Natural killer cell (primary cell): Measurements from ENCODE around the gene PLEKHA7. TPM values are rescaled to one million over a fixed set of nuclear protein-coding genes. Genes with fewer than 3 reads are reported as not detected.
A peak's percentile ranks its signal among the peaks of the same experiment; 100 is the strongest.

Experiments used
- ATAC-seq, 3 donors: fragments of 150-1000 bp in 2 of 3; fragments of 200-7000 bp in 1 of 3; cut with Tn5 transposase; 1 replicate in 1 of 3; 2 replicates in 2 of 3; pipeline ENCODE4 v1.10.0; 2021; ENCODE audit warnings: mild to moderate bottlenecking in 2 of 3, moderate library complexity in 2 of 3
- DNase-seq, 2 donors: peaks; one replicate each; pipeline versions ENCODE4 v3.0.0 to v3.0.0-alpha.2; 2013 to 2021; ENCODE audit warnings: mixed read lengths in 1 of 2
- H3K27ac ChIP-seq: one replicate; pipeline ENCODE4 v1.5.1; 2013; ENCODE audit warnings: mild to moderate bottlenecking, low read length
- H3K27me3 ChIP-seq: one replicate; pipeline ENCODE4 v1.6.1; 2013; ENCODE audit warnings: low read length; ENCODE audit not compliant: control insufficient read depth, insufficient read depth
- H3K36me3 ChIP-seq: one replicate; pipeline ENCODE4 v1.6.1; 2013; ENCODE audit warnings: low read length; ENCODE audit not compliant: control insufficient read depth, insufficient read depth
- H3K4me1 ChIP-seq: one replicate; pipeline ENCODE4 v1.6.1; 2013; ENCODE audit warnings: low read length; ENCODE audit not compliant: control insufficient read depth, insufficient read depth
- H3K4me3 ChIP-seq: one replicate; pipeline ENCODE4 v1.5.1; 2013; ENCODE audit warnings: low read length
- H3K9me3 ChIP-seq: one replicate; pipeline ENCODE4 v1.6.1; 2013; ENCODE audit warnings: low read length; ENCODE audit not compliant: control insufficient read depth, insufficient read depth
- H3K27ac Mint-ChIP-seq, 2 donors: one replicate each; pipeline ENCODE4 v1.8.0; 2022; ENCODE audit warnings: mild to moderate bottlenecking in 2 of 2, mixed read lengths in 2 of 2, moderate library complexity in 1 of 2
- H3K27me3 Mint-ChIP-seq, 2 donors: one replicate each; pipeline ENCODE4 v1.8.0; 2022; ENCODE audit warnings: low read depth in 2 of 2, mixed read lengths in 2 of 2
- H3K36me3 Mint-ChIP-seq: one replicate; pipeline ENCODE4 v1.8.0; 2022; ENCODE audit warnings: mixed read lengths
- H3K4me1 Mint-ChIP-seq, 2 donors: one replicate each; pipeline ENCODE4 v1.8.0; 2022; ENCODE audit warnings: mixed read lengths in 2 of 2
- H3K4me3 Mint-ChIP-seq: one replicate; pipeline ENCODE4 v1.8.0; 2022; ENCODE audit warnings: mild to moderate bottlenecking, moderate library complexity, mixed read lengths
- H3K9me3 Mint-ChIP-seq, 2 donors: one replicate each; pipeline ENCODE4 v1.8.0; 2022; ENCODE audit warnings: mixed read lengths in 2 of 2
- WGBS: methylation state at CpG from one replicate; pipeline ENCODE4 v1.1.7; 2013; ENCODE audit warnings: missing lambda C conversion rate; ENCODE audit not compliant: insufficient coverage; 5-methylcytosine and 5-hydroxymethylcytosine counted together
- intact Hi-C: fragments of 100-400 bp; cut with micrococcal nuclease; formaldehyde crosslinking; loops from one replicate; pipeline ENCODE4 v1.14.2; 2022
- total RNA-seq, 4 donors: library from RNA; stranded (reverse); fragments of 120-200 nt in 1 of 4; gene quantifications; one replicate each; pipeline versions ENCODE4 v1.2.3 to v1.2.4, GENCODE V29; 2013 to 2022
- TF ChIP-seq, protein P1 (sequence below): fragments of 200-600 bp; IDR thresholded peaks from one replicate; pipeline ENCODE4 v1.8.0; 2022; ENCODE audit warnings: antibody characterized with exemption

PLEKHA7 gene
- total RNA-seq, 3 donors from 2014 or later (not counting 1 experiment from before 2014, with no cell fraction given), result 1.00 to 2.5 (median 1.3) TPM

DNA sequence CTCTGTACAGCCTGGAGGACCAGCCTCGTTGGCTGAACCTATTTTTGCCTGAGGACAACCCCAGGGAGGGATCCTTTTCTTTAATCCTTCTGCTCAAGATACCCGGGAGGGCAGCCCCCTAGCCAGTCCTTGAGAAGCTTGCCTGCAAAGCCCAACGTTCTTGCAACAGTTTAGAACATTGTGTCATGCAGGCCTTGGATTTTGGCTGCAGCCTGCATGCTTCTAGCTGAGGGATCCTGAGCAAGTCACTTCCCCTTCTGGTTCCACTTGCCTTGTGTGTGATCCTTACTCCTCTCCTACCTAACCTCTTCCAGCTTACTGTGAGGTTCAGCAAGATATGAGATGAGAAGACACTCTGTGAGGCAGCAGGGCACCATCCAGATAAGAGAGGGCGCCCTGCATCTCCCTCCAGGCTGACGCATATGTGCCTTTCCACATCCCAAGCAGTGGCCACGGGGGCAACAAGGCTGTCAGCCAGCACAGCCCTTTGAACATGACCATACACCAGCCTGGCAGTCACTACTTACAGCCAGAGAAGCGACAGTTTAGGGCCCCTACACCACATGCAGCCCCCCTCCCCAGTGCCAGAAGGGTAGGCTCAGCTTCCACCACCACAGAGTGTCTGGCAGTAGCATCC, 199.7 kb downstream of the PLEKHA7 start:
- H3K27ac ChIP-seq, result no peak overlapping the region
- intact Hi-C loops, result no loop called here
- Mint-ChIP-seq H3K4me3 (no peak overlapping the region), H3K36me3 (no peaks in the 10 kb centered on the region), H3K27ac (no peak overlapping the region), H3K27me3 (no peaks in the 10 kb centered on the region), H3K9me3 (no peaks in the 10 kb centered on the region), H3K4me1 (no peaks in the 10 kb centered on the region)
- no peak overlapping the region for H3K4me3 ChIP-seq
- no peaks in the 10 kb centered on the region for H3K27me3 ChIP-seq
- no peaks in the 10 kb centered on the region for H3K9me3 ChIP-seq
- TF ChIP-seq, protein P1, sequence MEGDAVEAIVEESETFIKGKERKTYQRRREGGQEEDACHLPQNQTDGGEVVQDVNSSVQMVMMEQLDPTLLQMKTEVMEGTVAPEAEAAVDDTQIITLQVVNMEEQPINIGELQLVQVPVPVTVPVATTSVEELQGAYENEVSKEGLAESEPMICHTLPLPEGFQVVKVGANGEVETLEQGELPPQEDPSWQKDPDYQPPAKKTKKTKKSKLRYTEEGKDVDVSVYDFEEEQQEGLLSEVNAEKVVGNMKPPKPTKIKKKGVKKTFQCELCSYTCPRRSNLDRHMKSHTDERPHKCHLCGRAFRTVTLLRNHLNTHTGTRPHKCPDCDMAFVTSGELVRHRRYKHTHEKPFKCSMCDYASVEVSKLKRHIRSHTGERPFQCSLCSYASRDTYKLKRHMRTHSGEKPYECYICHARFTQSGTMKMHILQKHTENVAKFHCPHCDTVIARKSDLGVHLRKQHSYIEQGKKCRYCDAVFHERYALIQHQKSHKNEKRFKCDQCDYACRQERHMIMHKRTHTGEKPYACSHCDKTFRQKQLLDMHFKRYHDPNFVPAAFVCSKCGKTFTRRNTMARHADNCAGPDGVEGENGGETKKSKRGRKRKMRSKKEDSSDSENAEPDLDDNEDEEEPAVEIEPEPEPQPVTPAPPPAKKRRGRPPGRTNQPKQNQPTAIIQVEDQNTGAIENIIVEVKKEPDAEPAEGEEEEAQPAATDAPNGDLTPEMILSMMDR, result no peak
- ATAC-seq (peak in 1 of 3 donors; percentile 36), DNase-seq (no peak)
- peaks cover 8% of the 10 kb centered on the region for H3K4me1 ChIP-seq
- 76% methylated on average over 7 of the region's 7 CpGs for WGBS
- no peaks in the 10 kb centered on the region for H3K36me3 ChIP-seq

DNA sequence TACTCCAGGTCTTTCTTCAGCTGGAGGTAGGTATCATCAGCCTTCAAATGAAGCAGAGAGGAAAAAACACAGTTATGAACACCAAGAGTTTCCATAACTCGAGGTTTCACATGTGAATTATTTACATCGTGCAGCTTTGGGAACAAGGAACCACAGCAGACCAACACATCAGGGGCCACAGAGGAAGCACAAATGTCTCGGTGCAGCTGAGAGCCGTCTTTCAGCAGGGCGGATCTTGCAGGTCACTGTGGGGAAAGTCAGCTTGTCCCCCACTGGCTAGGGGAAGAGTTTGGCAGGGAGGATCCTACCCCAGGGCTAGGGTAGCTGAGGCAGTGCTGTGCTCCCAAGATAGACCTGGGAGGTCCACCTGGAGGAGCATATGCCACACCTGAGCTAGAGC, 201.1 kb downstream of the PLEKHA7 start:
- Histone ChIP-seq H3K27ac (no peak overlapping the region), H3K4me3 (no peak overlapping the region), H3K27me3 (no peaks in the 10 kb centered on the region), H3K4me1 (peaks cover 8% of the 10 kb centered on the region), H3K36me3 (no peaks in the 10 kb centered on the region), H3K9me3 (no peaks in the 10 kb centered on the region)
- Mint-ChIP-seq H3K27ac (no peak overlapping the region), H3K4me1 (no peaks in the 10 kb centered on the region), H3K36me3 (no peaks in the 10 kb centered on the region), H3K27me3 (no peaks in the 10 kb centered on the region), H3K4me3 (no peak overlapping the region), H3K9me3 (no peaks in the 10 kb centered on the region)
- ATAC-seq, result no peak
- TF ChIP-seq, protein P1, result no peak
- DNase-seq, result no peak
- WGBS, result 43% methylated on average over 5 of the region's 5 CpGs
- intact Hi-C loops, result no loop called here

DNA sequence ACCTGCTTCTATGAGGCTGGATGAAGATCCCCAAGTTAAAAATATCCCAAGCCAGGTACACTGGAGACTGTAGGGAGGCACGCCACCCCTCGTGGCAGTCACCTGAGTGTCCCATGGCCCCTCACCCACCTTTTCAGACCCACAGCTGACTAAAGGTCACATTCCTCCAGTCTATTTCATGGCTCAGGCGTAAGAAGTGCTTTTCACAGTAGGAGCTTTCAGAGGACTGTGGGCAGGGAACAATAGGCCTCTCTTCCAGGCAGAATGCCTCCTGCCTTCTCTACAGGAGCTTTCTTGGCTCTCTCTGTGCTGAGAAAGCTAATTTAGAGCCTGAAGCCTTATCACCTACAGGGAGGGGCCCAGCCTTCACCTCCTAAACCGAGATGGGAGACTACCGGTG, 201.9 kb downstream of the PLEKHA7 start:
- intact Hi-C loops, result no loop called here
- Mint-ChIP-seq H3K9me3 (no peaks in the 10 kb centered on the region), H3K36me3 (no peaks in the 10 kb centered on the region), H3K27ac (no peak overlapping the region), H3K27me3 (no peaks in the 10 kb centered on the region), H3K4me1 (no peaks in the 10 kb centered on the region), H3K4me3 (no peak overlapping the region)
- Histone ChIP-seq H3K4me3 (no peak overlapping the region), H3K27ac (no peak overlapping the region), H3K36me3 (no peaks in the 10 kb centered on the region), H3K27me3 (no peaks in the 10 kb centered on the region), H3K9me3 (no peaks in the 10 kb centered on the region), H3K4me1 (peaks cover 8% of the 10 kb centered on the region)
- 91% methylated on average over 5 of the region's 5 CpGs for WGBS
- ATAC-seq (no peak), DNase-seq (no peak)
- TF ChIP-seq, protein P1, result no peak
